Activated CD4-positive, alpha-beta T cell treated with anti-CD3 and anti-CD28 coated beads for 36 hours (primary cell): ENCODE results near the gene AEN. TPM values are rescaled to one million over a fixed set of nuclear protein-coding genes. Genes with fewer than 3 reads are reported as not detected.

Experiments
- ATAC-seq: fragments of 200-7000 bp; cut with Tn5 transposase; one replicate; pipeline ENCODE4 v1.10.0; 2021; ENCODE audit warnings: mild to moderate bottlenecking, moderate library complexity
- CTCF ChIA-PET: fragments of 350-600 bp; sonication (Branson Sonifier 250); formaldehyde crosslinking; loops from one replicate; lab custom pipeline; 2021; ENCODE audit warnings: antibody characterized with exemption; lab: Charles Lee
- POLR2A ChIA-PET: fragments of 350-600 bp; sonication (Branson Sonifier 250); formaldehyde crosslinking; loops from one replicate; lab custom pipeline; 2021; ENCODE audit warnings: antibody characterized with exemption, inconsistent platforms; lab: Charles Lee
- DNase-seq: peaks from one replicate; pipeline ENCODE4 v3.0.0-alpha.2; 2020
- H3K27ac Mint-ChIP-seq: one replicate; pipeline ENCODE4 v1.8.0; 2021; ENCODE audit warnings: mixed read lengths
- H3K27me3 Mint-ChIP-seq: one replicate; pipeline ENCODE4 v1.8.0; 2021; ENCODE audit warnings: mixed read lengths
- H3K36me3 Mint-ChIP-seq: one replicate; pipeline ENCODE4 v1.8.0; 2021; ENCODE audit warnings: low read depth, mixed read lengths
- H3K4me1 Mint-ChIP-seq: one replicate; pipeline ENCODE4 v1.8.0; 2021; ENCODE audit warnings: mixed read lengths
- H3K4me3 Mint-ChIP-seq: one replicate; pipeline ENCODE4 v1.8.0; 2021; ENCODE audit warnings: mild to moderate bottlenecking, moderate library complexity, mixed read lengths
- H3K9me3 Mint-ChIP-seq: one replicate; pipeline ENCODE4 v1.8.0; 2021; ENCODE audit warnings: low read depth, mixed read lengths
- intact Hi-C, 2 experiments: fragments of 100-400 bp; cut with DNase I in 1 of 2; cut with micrococcal nuclease in 1 of 2; formaldehyde crosslinking; loops; one replicate each; pipeline versions ENCODE4 v1.14.2 to v1.15.1; 2022 to 2024; cut with DNase I, micrococcal nuclease
- total RNA-seq, 2 experiments: library from RNA; stranded (reverse); gene quantifications; one replicate each; pipeline ENCODE4 v1.2.3, GENCODE V29; 2021

Gene AEN
- total RNA-seq, 2 experiments from 2014 or later: 42.8 to 52.9 TPM

DNA sequence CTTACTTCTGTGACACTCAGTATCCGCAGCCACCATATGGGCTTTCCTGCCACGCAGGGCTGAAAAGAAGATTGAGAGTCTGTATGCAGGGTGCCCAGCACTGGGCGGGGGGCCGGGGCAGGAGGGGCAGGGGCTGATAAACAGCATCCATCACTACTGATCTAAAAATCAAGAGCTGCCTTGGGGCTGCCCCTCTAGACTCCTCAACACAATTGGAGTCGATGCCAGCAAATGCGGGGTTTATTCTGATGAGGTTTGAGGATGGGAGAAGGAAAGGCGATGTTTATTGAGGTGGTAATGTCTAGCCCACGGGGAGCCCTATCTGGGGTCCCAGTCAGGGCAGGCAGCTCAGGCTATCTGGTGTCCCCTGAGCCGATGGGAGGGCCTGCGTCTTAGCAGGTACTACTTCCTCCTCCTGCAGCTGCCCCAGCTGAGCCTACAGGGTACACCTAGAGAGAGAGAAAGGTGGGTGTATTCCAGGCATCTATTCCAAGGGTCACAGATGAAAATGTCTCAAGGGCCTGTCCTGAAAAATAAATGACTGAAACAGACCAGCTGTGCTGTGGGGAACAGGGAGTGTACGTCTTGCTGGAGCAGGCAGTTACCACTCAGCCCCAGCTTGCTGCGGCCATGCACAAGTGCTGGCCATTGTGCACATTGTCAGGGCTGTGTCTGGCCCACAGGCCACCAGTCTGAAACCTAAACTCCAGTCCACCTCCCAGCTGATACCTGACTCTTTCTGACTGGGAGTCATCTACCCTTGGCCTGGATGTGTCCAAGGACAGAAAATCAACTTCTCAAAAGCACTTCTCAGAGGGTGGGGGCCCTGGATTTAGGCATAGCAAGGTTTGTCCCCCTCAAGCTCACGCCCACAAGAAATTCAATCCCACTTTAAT, 37.2 kb downstream of the AEN start:
- CTCF ChIA-PET: interaction anchor here (0.6 to 1.4 kb wide), 4 partner anchors 9 to 37 kb away, joined by 3 to 4 read pairs (median 3); partner anchors contain the start of gene AEN
- no peak overlapping the region for H3K4me3 Mint-ChIP-seq
- ATAC-seq: no peak

DNA sequence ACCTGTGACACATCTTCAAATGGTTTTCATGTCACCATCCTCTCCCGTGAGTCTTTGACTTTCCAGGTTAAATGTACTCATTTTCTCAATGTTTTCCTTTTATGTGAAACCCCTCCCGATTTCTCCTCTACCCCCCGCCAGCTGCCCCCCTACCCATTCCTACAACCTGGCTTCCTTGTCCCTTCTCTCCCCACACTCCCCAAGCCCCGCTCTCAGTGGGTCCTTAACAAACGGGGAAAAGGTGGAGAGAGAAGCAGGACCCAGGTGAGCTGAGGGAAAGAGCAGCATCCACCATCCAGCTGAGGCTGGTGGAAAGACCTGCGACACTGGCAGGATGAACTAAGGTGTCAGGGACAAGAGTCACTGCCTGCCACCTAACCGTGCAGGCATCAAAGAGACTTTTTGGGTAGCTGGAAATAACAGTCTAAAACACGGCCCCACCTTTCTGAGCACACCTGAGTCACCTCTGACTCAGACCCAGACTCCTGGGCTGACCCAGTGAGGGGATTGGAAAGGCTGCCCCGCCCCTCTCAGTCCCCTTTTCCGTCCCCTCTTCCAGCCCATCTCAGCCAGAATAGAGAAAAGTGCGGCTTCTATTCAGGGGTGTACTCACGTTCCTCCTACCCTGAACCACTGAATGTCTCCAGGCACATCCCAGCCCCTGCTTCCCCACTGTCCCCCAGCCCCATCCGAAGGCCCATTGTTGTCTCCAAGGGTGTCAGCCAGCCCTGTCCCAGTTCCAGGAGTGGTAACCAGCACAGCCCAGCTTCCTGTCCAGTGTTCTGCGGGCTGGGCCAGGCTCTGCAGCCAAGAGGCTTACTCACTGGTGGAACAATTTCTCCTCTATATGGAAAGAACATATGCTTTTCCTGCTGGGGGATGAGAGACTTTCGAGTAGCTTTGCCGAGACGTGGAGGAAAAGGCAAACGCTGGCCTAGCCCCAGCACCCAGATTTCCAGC, 38.1 kb downstream of the AEN start:
- Mint-ChIP-seq H3K27ac (peak overlapping the region; percentile 21), H3K4me1 (peaks cover 71% of the 10 kb centered on the region), H3K36me3 (no peaks in the 10 kb centered on the region), H3K27me3 (no peaks in the 10 kb centered on the region), H3K9me3 (no peaks in the 10 kb centered on the region), H3K4me3 (no peak overlapping the region)
- intact Hi-C loops: no loop called here
- ATAC-seq: peak; percentile 75
- DNase-seq: peak; percentile 47
- ChIA-PET POLR2A (interaction anchor here (1.1 kb wide), 1 partner anchor 10 kb away, joined by 7 read pairs; no protein-coding TSS in a partner anchor), CTCF (interaction anchor here (1.0 to 1.4 kb wide), 4 partner anchors 10 to 213 kb away, joined by 3 to 4 read pairs (median 3); partner anchors contain the start of gene AEN)

More for the DNA sequence above, 37.2 kb downstream of the AEN start:
- peaks cover 65% of the 10 kb centered on the region for H3K4me1 Mint-ChIP-seq
- no peaks in the 10 kb centered on the region for H3K9me3 Mint-ChIP-seq
- no peaks in the 10 kb centered on the region for H3K36me3 Mint-ChIP-seq
- no peaks in the 10 kb centered on the region for H3K27me3 Mint-ChIP-seq
- POLR2A ChIA-PET: interaction anchor here (1.1 kb wide), 1 partner anchor 9 kb away, joined by 7 read pairs; no protein-coding TSS in a partner anchor
- DNase-seq: no peak
- peak overlapping the region; percentile 21 for H3K27ac Mint-ChIP-seq
- intact Hi-C loops: no loop called here

DNA sequence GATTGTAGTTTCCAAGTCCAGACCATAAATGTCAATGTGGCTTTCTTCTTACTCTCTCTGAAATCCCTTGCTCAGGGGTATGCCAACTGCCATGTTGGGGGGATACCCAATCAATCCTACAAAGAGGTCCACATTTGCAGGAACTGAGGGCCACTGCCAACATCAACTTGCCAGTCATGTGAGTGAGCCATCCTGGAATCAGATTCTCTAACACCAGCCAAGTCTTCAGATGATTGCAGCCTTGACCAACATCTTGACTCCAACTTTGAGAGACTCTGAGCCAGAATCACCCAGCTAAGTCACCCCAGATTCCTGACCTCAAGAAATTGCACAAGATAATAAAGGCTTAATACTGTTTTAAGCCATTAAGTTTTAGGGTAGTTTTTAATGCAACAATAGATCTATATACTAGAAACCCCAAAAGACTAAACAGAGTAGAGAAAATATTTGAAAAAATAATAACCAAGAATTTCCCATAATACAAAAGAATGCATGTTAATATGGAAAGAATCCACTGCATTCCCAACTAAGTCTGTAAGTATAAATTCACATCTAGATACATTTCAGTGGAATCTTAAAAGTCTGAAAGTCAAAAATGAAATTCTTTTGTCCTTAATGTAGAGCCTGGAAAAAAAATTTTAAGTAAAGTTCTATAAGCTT, 40.0 kb downstream of the AEN start:
- H3K9me3 Mint-ChIP-seq: no peaks in the 10 kb centered on the region

DNA sequence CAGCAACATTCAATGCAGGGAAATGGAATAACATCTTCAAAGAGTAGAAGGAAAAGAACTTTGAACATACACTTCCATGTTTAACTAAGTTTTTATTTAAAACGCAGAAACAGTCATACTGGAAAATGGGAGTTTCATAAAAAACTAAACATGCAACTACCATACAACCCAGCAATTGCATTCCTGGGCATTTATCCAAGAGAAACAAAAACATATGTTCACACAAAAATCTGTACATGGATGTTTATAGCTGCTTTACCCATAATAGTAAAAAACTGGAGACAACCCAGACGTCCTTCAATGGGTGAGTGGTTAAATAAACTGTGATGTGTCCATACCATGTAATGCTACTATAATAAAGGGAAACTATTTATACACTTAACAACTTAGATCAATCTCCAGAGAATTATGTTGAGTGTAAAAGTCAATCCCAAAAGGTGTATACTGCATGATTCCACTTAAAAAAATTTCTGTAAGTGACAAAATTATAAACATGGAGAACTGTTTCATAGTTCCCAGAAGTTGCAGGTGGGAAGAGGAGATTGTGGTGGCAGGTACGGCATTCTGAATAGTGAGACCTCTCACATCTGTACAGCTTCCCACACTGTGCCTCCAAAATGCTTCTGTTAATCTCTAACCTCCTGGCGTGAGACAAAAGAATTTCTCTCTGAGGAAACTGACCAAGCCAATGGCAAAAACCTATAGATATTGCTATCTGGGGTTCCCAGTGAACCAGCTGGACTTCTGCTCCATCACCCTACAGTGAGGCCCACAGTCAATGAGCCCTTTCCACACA, 40.8 kb downstream of the AEN start:
- H3K4me1 Mint-ChIP-seq: peaks cover 55% of the 10 kb centered on the region
- ChIA-PET CTCF (no interaction called here), POLR2A (no interaction called here)
- no peak for DNase-seq
- H3K9me3 Mint-ChIP-seq: no peaks in the 10 kb centered on the region
- no peak overlapping the region for H3K27ac Mint-ChIP-seq
- no peaks in the 10 kb centered on the region for H3K27me3 Mint-ChIP-seq
- H3K36me3 Mint-ChIP-seq: no peaks in the 10 kb centered on the region
- intact Hi-C loops: no loop called here
- H3K4me3 Mint-ChIP-seq: no peak overlapping the region
- ATAC-seq: no peak

More for the DNA sequence above, 40.0 kb downstream of the AEN start:
- Mint-ChIP-seq H3K36me3 (no peaks in the 10 kb centered on the region), H3K27ac (no peak overlapping the region), H3K27me3 (no peaks in the 10 kb centered on the region), H3K4me1 (peaks cover 61% of the 10 kb centered on the region), H3K4me3 (no peak overlapping the region)
- ChIA-PET POLR2A (no interaction called here), CTCF (interaction anchor here (0.7 kb wide), 1 partner anchor 45 kb away, joined by 3 read pairs; no protein-coding TSS in a partner anchor)
- ATAC-seq: no peak
- no peak for DNase-seq
- intact Hi-C loops: no loop called here

DNA sequence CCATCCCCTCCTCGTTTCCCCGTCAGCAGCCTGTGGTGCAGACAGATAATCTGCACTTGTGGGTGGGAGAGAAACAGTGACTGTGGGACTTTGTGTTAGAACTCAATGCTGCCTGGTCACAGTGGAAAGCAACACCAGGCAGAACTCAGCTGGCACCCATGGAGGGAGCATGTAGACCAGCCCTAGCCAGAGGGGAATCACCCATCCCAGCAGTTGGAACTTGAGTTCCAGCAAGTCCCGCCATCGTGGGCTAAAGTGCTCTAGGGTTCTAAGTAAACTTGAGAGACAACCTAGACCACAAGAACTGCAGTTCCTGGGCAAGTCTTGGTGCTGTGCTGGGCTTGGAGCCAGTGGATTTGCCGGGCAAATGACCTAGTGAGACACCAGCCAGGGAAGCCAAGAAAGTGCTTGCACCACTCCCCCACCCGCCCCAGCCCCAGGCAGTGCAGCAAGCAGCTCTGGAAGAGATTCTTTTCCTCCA, 42.0 kb downstream of the AEN start:
- ChIA-PET POLR2A (no interaction called here), CTCF (interaction anchor here (1.0 to 3.2 kb wide), 4 partner anchors 25 to 189 kb away, joined by 3 to 28 read pairs (median 8); partner anchors contain the start of gene ISG20)
- ATAC-seq (no peak), DNase-seq (no peak)
- Mint-ChIP-seq H3K4me3 (no peak overlapping the region), H3K9me3 (no peaks in the 10 kb centered on the region), H3K4me1 (peaks cover 43% of the 10 kb centered on the region), H3K27ac (no peak overlapping the region), H3K36me3 (no peaks in the 10 kb centered on the region), H3K27me3 (no peaks in the 10 kb centered on the region)
- intact Hi-C loops: no loop called here

DNA sequence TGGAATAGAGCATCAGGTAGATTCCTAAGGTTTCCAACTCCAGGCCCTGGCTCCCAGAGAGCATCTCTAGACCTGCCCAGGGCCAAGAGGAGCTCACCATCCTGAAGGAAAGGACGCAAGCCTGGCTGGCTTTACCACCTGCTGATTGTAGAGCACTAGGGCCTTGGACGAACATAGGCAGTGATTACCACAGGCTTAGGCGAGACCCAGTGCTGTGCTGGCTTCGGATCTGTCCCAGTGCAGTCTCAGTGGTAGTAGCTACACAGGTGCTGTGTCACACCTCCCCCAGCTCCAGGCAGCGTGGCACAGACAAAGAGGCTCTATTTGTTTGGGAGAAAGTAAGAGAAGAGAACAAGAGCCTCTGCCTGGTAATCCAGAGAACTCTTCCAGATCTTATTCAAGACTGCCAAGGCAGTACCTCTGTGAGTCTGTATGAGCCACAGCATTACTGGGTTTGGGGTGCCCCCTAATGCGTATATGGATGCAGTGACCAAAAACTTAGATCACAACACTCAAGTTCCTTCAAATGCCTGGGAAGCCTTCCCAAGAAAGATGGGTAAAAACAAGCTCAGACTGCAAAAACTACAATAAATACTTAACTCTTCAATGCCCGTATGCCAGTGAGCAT, 43.1 kb downstream of the AEN start:
- H3K4me1 Mint-ChIP-seq: peaks cover 32% of the 10 kb centered on the region
- H3K4me3 Mint-ChIP-seq: no peak overlapping the region
- H3K27me3 Mint-ChIP-seq: peaks cover 5% of the 10 kb centered on the region
- POLR2A ChIA-PET: interaction anchor here (0.7 kb wide), 1 partner anchor 197 kb away, joined by 3 read pairs; the partner anchor contains the start of genes MRPL46 and MRPS11
- CTCF ChIA-PET: interaction anchor here (0.5 to 3.2 kb wide), 8 partner anchors 11 to 190 kb away, joined by 3 to 28 read pairs (median 4); partner anchors contain the start of gene ISG20
- H3K9me3 Mint-ChIP-seq: no peaks in the 10 kb centered on the region
- H3K27ac Mint-ChIP-seq: no peak overlapping the region
- DNase-seq (peak; percentile 68), ATAC-seq (peak; percentile 90)
- intact Hi-C loops: loop anchor here (1.0 to 2.0 kb wide), 4 partner anchors 26 to 197 kb away; partner anchors contain the start of genes MRPL46 (in 1 of the 2) and MRPS11 (in 1 of the 2)
- H3K36me3 Mint-ChIP-seq: no peaks in the 10 kb centered on the region

DNA sequence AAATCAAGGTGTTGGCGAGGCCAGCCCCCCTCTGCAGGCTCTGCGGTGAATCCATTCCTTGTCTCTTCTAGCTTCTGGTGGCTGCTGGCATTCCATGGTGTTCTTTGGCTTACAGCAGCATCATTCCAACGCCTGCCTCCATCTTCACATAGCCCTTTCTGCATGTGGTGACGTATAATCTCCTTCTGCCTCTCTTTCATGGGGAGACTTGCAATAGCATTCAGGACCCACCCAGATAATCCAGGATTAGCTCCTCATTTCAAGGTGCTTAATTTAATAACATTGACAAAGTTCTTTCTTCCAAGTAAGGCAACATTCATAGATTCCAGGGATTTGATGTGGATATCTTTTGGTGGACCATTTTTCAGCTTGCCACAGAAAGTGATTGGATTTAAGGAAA, 53.5 kb downstream of the AEN start:
- H3K27ac Mint-ChIP-seq: no peak overlapping the region
- ChIA-PET POLR2A (no interaction called here), CTCF (interaction anchor here (0.9 kb wide), 1 partner anchor 10 kb away, joined by 4 read pairs; no protein-coding TSS in a partner anchor)
- H3K27me3 Mint-ChIP-seq: peaks cover 20% of the 10 kb centered on the region
- H3K4me3 Mint-ChIP-seq: no peak overlapping the region
- ATAC-seq (no peak), DNase-seq (no peak)
- no peaks in the 10 kb centered on the region for H3K9me3 Mint-ChIP-seq
- intact Hi-C loops: no loop called here
- H3K4me1 Mint-ChIP-seq: no peaks in the 10 kb centered on the region
- no peaks in the 10 kb centered on the region for H3K36me3 Mint-ChIP-seq

DNA sequence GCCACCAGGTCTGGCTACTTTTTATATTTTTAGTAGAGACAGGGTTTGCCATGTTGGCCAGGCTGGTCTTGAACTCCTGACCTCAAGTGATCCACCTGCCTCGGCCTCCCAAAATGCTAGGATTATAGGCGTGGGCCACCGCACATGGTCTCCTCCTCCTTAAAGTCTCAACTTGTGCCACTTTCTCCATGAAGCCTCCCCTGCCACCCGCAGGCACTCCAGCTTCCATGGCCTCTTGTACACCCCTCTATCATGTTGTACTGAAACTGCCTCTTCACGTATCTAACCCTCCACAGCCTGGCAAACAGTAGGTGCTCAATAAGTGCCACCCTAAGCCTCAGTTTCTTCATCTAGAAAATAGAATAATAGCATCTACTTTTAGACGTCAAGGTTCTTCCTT, 57.6 kb downstream of the AEN start:
- H3K4me1 Mint-ChIP-seq: no peaks in the 10 kb centered on the region
- no peak overlapping the region for H3K27ac Mint-ChIP-seq
- ATAC-seq (no peak), DNase-seq (no peak)
- ChIA-PET POLR2A (no interaction called here), CTCF (no interaction called here)
- intact Hi-C loops: no loop called here
- no peak overlapping the region for H3K4me3 Mint-ChIP-seq
- no peaks in the 10 kb centered on the region for H3K36me3 Mint-ChIP-seq
- H3K9me3 Mint-ChIP-seq: no peaks in the 10 kb centered on the region
- peaks cover 8% of the 10 kb centered on the region for H3K27me3 Mint-ChIP-seq

DNA sequence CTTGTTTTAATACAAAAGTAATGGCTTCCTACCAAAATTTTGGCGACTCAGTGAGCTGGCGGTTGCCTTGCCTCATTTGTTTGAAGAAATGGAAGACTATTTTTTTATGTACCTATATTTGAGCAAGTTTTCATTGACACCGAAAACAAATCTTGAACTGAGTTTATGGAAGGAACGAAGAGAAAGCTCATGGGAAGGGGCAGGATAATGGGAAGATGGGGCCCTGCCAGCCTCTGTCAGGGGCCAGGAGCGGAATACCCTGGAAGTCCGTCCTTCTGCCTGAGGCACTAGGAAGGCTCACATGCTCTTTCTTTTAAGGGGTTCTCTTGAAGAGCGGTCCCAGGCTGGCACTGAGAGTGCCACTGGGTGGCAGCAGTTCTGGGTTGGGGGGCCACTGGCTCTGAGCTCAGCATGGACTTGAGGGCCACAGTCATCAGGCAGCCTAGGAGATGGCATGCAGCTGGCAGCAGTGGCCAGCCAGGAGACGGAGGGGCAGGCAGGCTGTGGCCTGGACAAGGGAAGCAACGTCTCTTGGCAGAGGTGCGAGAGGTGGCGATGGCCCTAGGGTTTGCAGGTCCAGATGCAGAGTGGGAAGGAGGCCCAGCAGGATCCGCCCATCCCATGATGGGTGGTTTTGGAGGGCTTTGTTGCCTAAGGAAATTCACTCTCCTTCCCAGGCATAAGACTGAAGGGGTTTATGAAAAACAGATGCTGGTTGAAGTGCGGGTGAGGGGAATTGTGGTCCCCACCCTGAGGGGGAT, 59.3 kb downstream of the AEN start:
- intact Hi-C loops: no loop called here
- ChIA-PET POLR2A (no interaction called here), CTCF (no interaction called here)
- Mint-ChIP-seq H3K4me3 (no peak overlapping the region), H3K27me3 (peaks cover 8% of the 10 kb centered on the region), H3K27ac (no peak overlapping the region), H3K9me3 (no peaks in the 10 kb centered on the region), H3K36me3 (no peaks in the 10 kb centered on the region), H3K4me1 (no peaks in the 10 kb centered on the region)
- no peak for DNase-seq
- ATAC-seq: no peak
